HFFc6 (cell line): ENCODE measurements around the gene NCR2. TPM values are rescaled to one million over a fixed set of nuclear protein-coding genes. Genes with fewer than 3 reads are reported as not detected.

ENCODE experiments used
- DNase-seq: peaks from one replicate; pipeline ENCODE4 v3.0.0-alpha.2; 2018
- H3K27ac Mint-ChIP-seq: 2 replicates; pipeline ENCODE4 v1.8.0; 2020; ENCODE audit warnings: mild to moderate bottlenecking, mixed read lengths
- H3K27me3 Mint-ChIP-seq: 2 replicates; pipeline ENCODE4 v1.8.0; 2021; ENCODE audit warnings: mild to moderate bottlenecking, moderate library complexity, mixed read lengths; ENCODE audit not compliant: insufficient read depth
- H3K36me3 Mint-ChIP-seq: 2 replicates; pipeline ENCODE4 v1.8.0; 2021; ENCODE audit warnings: low read depth, mixed read lengths
- H3K4me1 Mint-ChIP-seq: 2 replicates; pipeline ENCODE4 v1.8.0; 2020; ENCODE audit warnings: low read depth, mixed read lengths
- H3K4me3 Mint-ChIP-seq: 2 replicates; pipeline ENCODE4 v1.8.0; 2020; ENCODE audit warnings: mild to moderate bottlenecking, moderate library complexity, mixed read lengths
- H3K9me3 Mint-ChIP-seq: 2 replicates; pipeline ENCODE4 v1.8.0; 2020; ENCODE audit warnings: mild to moderate bottlenecking, mixed read lengths
- CTCF ChIP-seq: fragments of 200-600 bp; sonication (generic); IDR thresholded peaks from 2 replicates; pipeline ENCODE4 v1.5.0; 2021; ENCODE audit warnings: antibody characterized with exemption, mild to moderate bottlenecking
- total RNA-seq, 6 experiments: library from RNA; stranded (reverse); fragmentation: NEBNext Ultra II Directional; extraction: Animal tissue kit (Norgen Biotek cat#: 25700); gene quantifications; 2 replicates in 1 of 6; 3 replicates in 5 of 6; pipeline ENCODE4 v1.2.3, GENCODE V29; 2021

NCR2 gene
- total RNA-seq, 6 experiments from 2014 or later, result not detected

- Mint-ChIP-seq H3K36me3 (no peaks in the 10 kb centered on the region), H3K27ac (no peak overlapping the region), H3K4me1 (no peaks in the 10 kb centered on the region), H3K27me3 (peaks cover 54% of the 10 kb centered on the region), H3K4me3 (no peak overlapping the region), H3K9me3 (no peaks in the 10 kb centered on the region)
- DNase-seq, result no peak
- no peak for TF ChIP-seq CTCF
Measured at GRCh38 chr6:41379306-41379705, 43.9 kb downstream of the NCR2 start.

- Mint-ChIP-seq H3K4me3 (no peak overlapping the region), H3K27me3 (peaks cover 33% of the 10 kb centered on the region), H3K36me3 (no peaks in the 10 kb centered on the region), H3K4me1 (no peaks in the 10 kb centered on the region), H3K27ac (no peak overlapping the region), H3K9me3 (no peaks in the 10 kb centered on the region)
- no peak for DNase-seq
- TF ChIP-seq CTCF, result no peak
Measured at GRCh38 chr6:41386594-41386993, 51.2 kb downstream of the NCR2 start.

- peaks cover 25% of the 10 kb centered on the region for H3K27me3 Mint-ChIP-seq
- H3K36me3 Mint-ChIP-seq, result no peaks in the 10 kb centered on the region
- H3K4me3 Mint-ChIP-seq, result no peak overlapping the region
- H3K27ac Mint-ChIP-seq, result no peak overlapping the region
- TF ChIP-seq CTCF, result no peak
- H3K9me3 Mint-ChIP-seq, result peaks cover 12% of the 10 kb centered on the region; the same call in 1 of the 2 replicates
- no peaks in the 10 kb centered on the region for H3K4me1 Mint-ChIP-seq
- DNase-seq, result no peak
Measured at GRCh38 chr6:41392246-41392645, 56.8 kb downstream of the NCR2 start.

- Mint-ChIP-seq H3K27me3 (peaks cover 36% of the 10 kb centered on the region), H3K9me3 (peaks cover 13% of the 10 kb centered on the region; the same call in 1 of the 2 replicates), H3K4me3 (no peak overlapping the region), H3K27ac (no peak overlapping the region), H3K4me1 (no peaks in the 10 kb centered on the region), H3K36me3 (peaks cover under 1% of the 10 kb centered on the region; the same call in 1 of the 2 replicates)
- no peak for DNase-seq
- TF ChIP-seq CTCF, result no peak
Measured at GRCh38 chr6:41396335-41396734, 60.9 kb downstream of the NCR2 start.

- peaks cover 4% of the 10 kb centered on the region; the same call in 1 of the 2 replicates for H3K36me3 Mint-ChIP-seq
- no peak overlapping the region for H3K27ac Mint-ChIP-seq
- no peak for TF ChIP-seq CTCF
- peaks cover 7% of the 10 kb centered on the region for H3K4me1 Mint-ChIP-seq
- H3K4me3 Mint-ChIP-seq, result no peak overlapping the region
- DNase-seq, result no peak
- peaks cover 34% of the 10 kb centered on the region for H3K27me3 Mint-ChIP-seq
- H3K9me3 Mint-ChIP-seq, result peaks cover 7% of the 10 kb centered on the region; the same call in 1 of the 2 replicates
Measured at GRCh38 chr6:41399424-41399823, 64.0 kb downstream of the NCR2 start.

Other genes with a start within 250 kb of the NCR2 start
- not detected for gene TREML1, start 181.3 kb upstream of the NCR2 start, total RNA-seq
- not detected for gene TREM2, start 172.5 kb upstream of the NCR2 start, total RNA-seq
- not detected for gene TREML2, start 134.5 kb upstream of the NCR2 start, total RNA-seq
- not detected for gene TREML4, start 107.3 kb upstream of the NCR2 start, total RNA-seq
- under 1 TPM in 1 of 6 experiments, not detected in 5; 0.09 TPM for gene TREM1, start 48.9 kb upstream of the NCR2 start, total RNA-seq
- 10 to 100 TPM; 17.9 to 24.4 (median 24.0) TPM for gene FOXP4, start 210.8 kb downstream of the NCR2 start, total RNA-seq